ENCODE measurements around the gene GDF7. TPM values are rescaled to one million over a fixed set of nuclear protein-coding genes. Genes with fewer than 3 reads are reported as not detected.

The GDF7 gene
- total RNA-seq, 1 experiment from 2014 or later = 0.02 TPM

- no peak for ATAC-seq
- Histone ChIP-seq H2AFZ (ENCODE audit: low read depth, low read length, poor library complexity, severe bottlenecking) (no peak overlapping the region), H3K27me3 (ENCODE audit: insufficient read depth, low read length) (peaks cover 29% of the 10 kb centered on the region), H3K4me3 (replicated peaks in 1 of 2; ENCODE audit: low read depth in 1 of 2, low read length in 2 of 2) (no peak overlapping the region), H3K9ac (ENCODE audit: low read length) (no peak overlapping the region), H3K79me2 (ENCODE audit: insufficient read depth, low read length) (no peaks in the 10 kb centered on the region), H3K4me1 (ENCODE audit: control insufficient read depth in 1 of 2, insufficient read depth in 2 of 2, low read length in 2 of 2) (peaks cover 0 to 4% of the 10 kb centered on the region in 2 experiments; a peak in 1 of 4 replicates), H3K4me2 (ENCODE audit: low read length) (no peak overlapping the region), H3K36me3 (ENCODE audit: control insufficient read depth in 1 of 2, insufficient read depth in 2 of 2, low read length in 2 of 2) (no peaks in the 10 kb centered on the region), H3K27ac (ENCODE audit: low read depth, low read length) (no peak overlapping the region), H3K9me3 (ENCODE audit: control insufficient read depth in 1 of 2, insufficient read depth in 1 of 2, low read depth in 1 of 2, low read length in 2 of 2) (no peaks in the 10 kb centered on the region), H3K9me2 (ENCODE audit: insufficient read depth) (no peaks in the 10 kb centered on the region), H4K20me1 (ENCODE audit: insufficient read depth) (no peaks in the 10 kb centered on the region)
- RAD21 ChIA-PET (ENCODE audit: low non-redundant PET in 1 of 2, low total read pairs in 2 of 2, uncharacterized antibody in 2 of 2, unreplicated experiment in 2 of 2) = no interaction called here
- TF ChIP-seq ZNF274 (IDR thresholded peaks at IDR 0.05; ENCODE audit: low read depth, low read length) = no peak
- POLR2A ChIA-PET = no interaction called here
- CTCF ChIA-PET = no interaction called here
- intact Hi-C loops (cut with micrococcal nuclease) = no loop called here
- DNase-seq (ENCODE audit: low read depth, low spot score) = no peak
- no TSS peak for BruUV-seq (replicated peaks)
Measured at GRCh38 chr2:20666005-20666303, 990 bp upstream of the GDF7 start.

GRCh38 chr2:20667151-20667530 lies 197 bp downstream of the GDF7 start:
- Histone ChIP-seq H3K9me3 (ENCODE audit: control insufficient read depth in 1 of 2, insufficient read depth in 1 of 2, low read depth in 1 of 2, low read length in 2 of 2) (no peaks in the 10 kb centered on the region), H3K36me3 (ENCODE audit: control insufficient read depth in 1 of 2, insufficient read depth in 2 of 2, low read length in 2 of 2) (no peaks in the 10 kb centered on the region), H3K4me1 (ENCODE audit: control insufficient read depth in 1 of 2, insufficient read depth in 2 of 2, low read length in 2 of 2) (no peaks in the 10 kb centered on the region), H3K79me2 (ENCODE audit: insufficient read depth, low read length) (no peaks in the 10 kb centered on the region), H2AFZ (ENCODE audit: low read depth, low read length, poor library complexity, severe bottlenecking) (no peak overlapping the region), H3K9ac (ENCODE audit: low read length) (no peak overlapping the region), H3K27ac (ENCODE audit: low read depth, low read length) (no peak overlapping the region), H4K20me1 (ENCODE audit: insufficient read depth) (no peaks in the 10 kb centered on the region), H3K4me3 (replicated peaks in 1 of 2; ENCODE audit: low read depth in 1 of 2, low read length in 2 of 2) (no peak overlapping the region), H3K4me2 (ENCODE audit: low read length) (no peak overlapping the region), H3K9me2 (ENCODE audit: insufficient read depth) (no peaks in the 10 kb centered on the region), H3K27me3 (ENCODE audit: insufficient read depth, low read length) (peaks cover 23% of the 10 kb centered on the region)
- TF ChIP-seq CEBPB (IDR thresholded peaks at IDR 0.05; ENCODE audit: low read depth) (no peak), CTCF (IDR thresholded peaks at IDR 0.05 in 2 of 3, conservative IDR thresholded peaks at IDR 0.05 in 1 of 3; ENCODE audit: borderline replicate concordance in 1 of 3, insufficient read depth in 1 of 3, low read depth in 2 of 3, low read length in 2 of 3) (no peak), SRF (IDR thresholded peaks at IDR 0.05; ENCODE audit: low read depth) (no peak), MAX (IDR thresholded peaks at IDR 0.05) (no peak), SP1 (IDR thresholded peaks at IDR 0.05; ENCODE audit: low read depth) (no peak), RAD21 (IDR thresholded peaks at IDR 0.05; ENCODE audit: low read depth) (no peak), TCF7L2 (IDR thresholded peaks at IDR 0.05; ENCODE audit: borderline replicate concordance, extremely low read depth, insufficient read depth, insufficient read length) (no peak), FOSL1 (IDR thresholded peaks at IDR 0.05; ENCODE audit: low read depth) (no peak), POLR2A (IDR thresholded peaks at IDR 0.05; ENCODE audit: borderline replicate concordance, extremely low read depth, insufficient read depth, insufficient read length) (no peak), EZH2phosphoT487 (IDR thresholded peaks at IDR 0.05; ENCODE audit: borderline replicate concordance) (no peak), SIN3A (IDR thresholded peaks at IDR 0.05; ENCODE audit: low read depth) (no peak), ZBTB33 (IDR thresholded peaks at IDR 0.05; ENCODE audit: extremely low read depth, insufficient replicate concordance, low read length) (no peak), EZH2 (IDR thresholded peaks at IDR 0.05) (no peak)
- BruUV-seq (replicated peaks) = no TSS peak
- no peak for DNase-seq (ENCODE audit: low read depth, low spot score)
- intact Hi-C loops (cut with micrococcal nuclease) = no loop called here
- ChIA-PET CTCF (no interaction called here), POLR2A (no interaction called here), RAD21 (ENCODE audit: low non-redundant PET in 1 of 2, low total read pairs in 2 of 2, uncharacterized antibody in 2 of 2, unreplicated experiment in 2 of 2) (no interaction called here)
- no peak for ATAC-seq
